ENCODE results near the gene OTUB2.
"Not testable (repeated sequence)": the region's sequence is repeated elsewhere in the genome, so short reads cannot be mapped to it uniquely, and the experiment has no call there.

The OTUB2 gene

GRCh38 chr14:94062344-94062940 lies 36.3 kb downstream of the OTUB2 start:
- no peaks in the 10 kb centered on the region for H3K4me1 ChIP-seq (ENCODE audit: insufficient read depth, low read length)
- H3K27ac ChIP-seq (ENCODE audit: low read length), result no peak overlapping the region
- H3K36me3 ChIP-seq (ENCODE audit: insufficient read depth, low read length), result peaks cover 67% of the 10 kb centered on the region
- H3K4me3 ChIP-seq (ENCODE audit: low read depth in 1 of 2, low read length in 2 of 2), result no peak overlapping the region
- no peak overlapping the region for H2AFZ ChIP-seq (ENCODE audit: low read depth, low read length)
- H3K4me2 ChIP-seq (ENCODE audit: insufficient read depth, low read length), result no peak overlapping the region
- peaks cover 86% of the 10 kb centered on the region for H4K20me1 ChIP-seq (ENCODE audit: insufficient read depth, low read length)
- H3K27me3 ChIP-seq (ENCODE audit: insufficient read depth, low read length, poor library complexity), result no peaks in the 10 kb centered on the region
- no peak for DNase-seq
- H3K9me3 ChIP-seq (ENCODE audit: insufficient read depth, low read length, severe bottlenecking), result no peaks in the 10 kb centered on the region
- H3K9ac ChIP-seq (ENCODE audit: low read depth, low read length), result no peak overlapping the region
- TF ChIP-seq EZH2 (IDR thresholded peaks at IDR 0.05; ENCODE audit: borderline replicate concordance, low read depth, low read length, severe bottlenecking), result no peak
- no peak for TF ChIP-seq CTCF (IDR thresholded peaks at IDR 0.05; ENCODE audit: borderline replicate concordance, extremely low read depth, low read length, poor library complexity, severe bottlenecking)
- ATAC-seq (ENCODE audit: insufficient read depth, low read depth), result no peak
- H3K79me2 ChIP-seq (ENCODE audit: insufficient read depth, low read length), result peaks cover 76% of the 10 kb centered on the region

- peaks cover 30% of the 10 kb centered on the region for H3K36me3 ChIP-seq (ENCODE audit: insufficient read depth, low read length)
- no peak overlapping the region for H3K27ac ChIP-seq (ENCODE audit: low read length)
- ATAC-seq (ENCODE audit: insufficient read depth, low read depth), result no peak; the same call in 2 of the 3 replicates
- H3K9ac ChIP-seq (ENCODE audit: low read depth, low read length), result no peak overlapping the region
- peaks cover 62% of the 10 kb centered on the region for H4K20me1 ChIP-seq (ENCODE audit: insufficient read depth, low read length)
- TF ChIP-seq CTCF (IDR thresholded peaks at IDR 0.05; ENCODE audit: borderline replicate concordance, extremely low read depth, low read length, poor library complexity, severe bottlenecking), result no peak
- no peak for TF ChIP-seq EZH2 (IDR thresholded peaks at IDR 0.05; ENCODE audit: borderline replicate concordance, low read depth, low read length, severe bottlenecking)
- H3K4me2 ChIP-seq (ENCODE audit: insufficient read depth, low read length), result no peak overlapping the region
- no peaks in the 10 kb centered on the region for H3K27me3 ChIP-seq (ENCODE audit: insufficient read depth, low read length, poor library complexity)
- no peaks in the 10 kb centered on the region for H3K9me3 ChIP-seq (ENCODE audit: insufficient read depth, low read length, severe bottlenecking)
- H3K79me2 ChIP-seq (ENCODE audit: insufficient read depth, low read length), result peaks cover 94% of the 10 kb centered on the region
- no peak overlapping the region for H2AFZ ChIP-seq (ENCODE audit: low read depth, low read length)
- DNase-seq, result no peak
- H3K4me3 ChIP-seq (ENCODE audit: low read depth in 1 of 2, low read length in 2 of 2), result no peak overlapping the region
- H3K4me1 ChIP-seq (ENCODE audit: insufficient read depth, low read length), result no peaks in the 10 kb centered on the region
Observed at GRCh38 chr14:94066089-94066676, 40.0 kb downstream of the OTUB2 start.

- not testable (repeated sequence) for ATAC-seq (ENCODE audit: insufficient read depth, low read depth); H3K4me3 ChIP-seq (ENCODE audit: low read depth in 1 of 2, low read length in 2 of 2); H3K9ac ChIP-seq (ENCODE audit: low read depth, low read length); H3K27me3 ChIP-seq (ENCODE audit: insufficient read depth, low read length, poor library complexity); H2AFZ ChIP-seq (ENCODE audit: low read depth, low read length); H3K27ac ChIP-seq (ENCODE audit: low read length); H3K4me2 ChIP-seq (ENCODE audit: insufficient read depth, low read length); DNase-seq
- peaks cover 21% of the 10 kb centered on the region; the same call in 1 of the 2 replicates for H4K20me1 ChIP-seq (ENCODE audit: insufficient read depth, low read length)
- peaks cover 12% of the 10 kb centered on the region for H3K4me1 ChIP-seq (ENCODE audit: insufficient read depth, low read length)
- peaks cover 10% of the 10 kb centered on the region for H3K9me3 ChIP-seq (ENCODE audit: insufficient read depth, low read length, severe bottlenecking)
- H3K79me2 ChIP-seq (ENCODE audit: insufficient read depth, low read length), result peaks cover 99% of the 10 kb centered on the region
- H3K36me3 ChIP-seq (ENCODE audit: insufficient read depth, low read length), result peaks cover 27% of the 10 kb centered on the region
Observed at GRCh38 chr14:94072076-94072475, 45.9 kb downstream of the OTUB2 start.

- Histone ChIP-seq H4K20me1 (ENCODE audit: insufficient read depth, low read length) (peaks cover 33% of the 10 kb centered on the region), H3K4me1 (ENCODE audit: insufficient read depth, low read length) (peaks cover 36% of the 10 kb centered on the region), H3K27me3 (ENCODE audit: insufficient read depth, low read length, poor library complexity) (no peaks in the 10 kb centered on the region), H3K4me3 (ENCODE audit: low read depth in 1 of 2, low read length in 2 of 2) (no peak overlapping the region), H3K9me3 (ENCODE audit: insufficient read depth, low read length, severe bottlenecking) (peaks cover 10% of the 10 kb centered on the region), H2AFZ (ENCODE audit: low read depth, low read length) (no peak overlapping the region), H3K4me2 (ENCODE audit: insufficient read depth, low read length) (no peak overlapping the region), H3K79me2 (ENCODE audit: insufficient read depth, low read length) (peaks cover 99% of the 10 kb centered on the region), H3K27ac (ENCODE audit: low read length) (no peak overlapping the region), H3K9ac (ENCODE audit: low read depth, low read length) (no peak overlapping the region), H3K36me3 (ENCODE audit: insufficient read depth, low read length) (peaks cover 50% of the 10 kb centered on the region)
- no peak for ATAC-seq (ENCODE audit: insufficient read depth, low read depth)
- no peak for DNase-seq
- TF ChIP-seq CTCF (IDR thresholded peaks at IDR 0.05; ENCODE audit: borderline replicate concordance, extremely low read depth, low read length, poor library complexity, severe bottlenecking), result no peak
- no peak for TF ChIP-seq EZH2 (IDR thresholded peaks at IDR 0.05; ENCODE audit: borderline replicate concordance, low read depth, low read length, severe bottlenecking)
Observed at GRCh38 chr14:94074534-94074933, 48.4 kb downstream of the OTUB2 start.

Measured in DND-41 (cell line).